HepG2 (cell line): ENCODE measurements around the gene CADM4. TPM values are rescaled to one million over a fixed set of nuclear protein-coding genes. Genes with fewer than 3 reads are reported as not detected.

Experiments
- AHDC1 ChIP-seq: sonication (generic); formaldehyde crosslinking; IDR thresholded peaks from 2 replicates; pipeline ENCODE4 v1.5.1; 2020; ENCODE audit warnings: mild to moderate bottlenecking, missing genetic modification reagents, borderline replicate concordance
- ARNT2 ChIP-seq: sonication (generic); formaldehyde crosslinking; IDR thresholded peaks from 2 replicates; pipeline ENCODE4 v1.8.0; 2022; ENCODE audit warnings: mild to moderate bottlenecking, low read depth, missing genetic modification reagents, moderate library complexity
- KDM1A ChIP-seq: IDR thresholded peaks from 2 replicates; pipeline ENCODE4 v1.6.1; 2016; ENCODE audit warnings: missing compliant biosample characterization
- KDM3A ChIP-seq: IDR thresholded peaks from 2 replicates; pipeline ENCODE4 v1.6.1; 2018; ENCODE audit warnings: low read depth, missing compliant biosample characterization
- MATR3 ChIP-seq: sonication (generic); formaldehyde crosslinking; IDR thresholded peaks from 2 replicates; pipeline ENCODE4 v1.4.0; 2020; ENCODE audit warnings: missing genetic modification reagents
- MED8 ChIP-seq: sonication (generic); formaldehyde crosslinking; IDR thresholded peaks from 2 replicates; pipeline ENCODE4 v1.8.1; 2023; ENCODE audit warnings: mild to moderate bottlenecking, missing genetic modification reagents; ENCODE audit not compliant: insufficient replicate concordance
- NFATC3 ChIP-seq: sonication (generic); formaldehyde crosslinking; IDR thresholded peaks from 2 replicates; pipeline ENCODE4 v1.5.1; 2020; ENCODE audit warnings: mild to moderate bottlenecking, missing genetic modification reagents
- NFKBIZ ChIP-seq: IDR thresholded peaks from 2 replicates; pipeline ENCODE4 v1.6.1; 2018; ENCODE audit warnings: missing genetic modification reagents, missing compliant biosample characterization
- NFYB ChIP-seq: sonication (generic); formaldehyde crosslinking; IDR thresholded peaks from 2 replicates; pipeline ENCODE4 v1.4.0; 2020; ENCODE audit warnings: missing genetic modification reagents
- PATZ1 ChIP-seq: sonication (generic); formaldehyde crosslinking; IDR thresholded peaks from 2 replicates; pipeline ENCODE4 v1.4.0; 2020; ENCODE audit warnings: missing genetic modification reagents
- PHF21A ChIP-seq: sonication (generic); formaldehyde crosslinking; IDR thresholded peaks from 2 replicates; pipeline ENCODE4 v1.5.0; 2020; ENCODE audit warnings: mild to moderate bottlenecking, missing genetic modification reagents
- POLR2AphosphoS5 ChIP-seq: IDR thresholded peaks from 2 replicates; pipeline ENCODE4 v1.6.1; 2012; ENCODE audit warnings: low read depth, low read length
- RAD21 ChIP-seq: fragments of 450-650 bp; formaldehyde crosslinking; IDR thresholded peaks from 2 replicates; pipeline ENCODE4 v1.5.0; 2020; ENCODE audit warnings: mild to moderate bottlenecking
- SCMH1 ChIP-seq: sonication (generic); formaldehyde crosslinking; IDR thresholded peaks from 2 replicates; pipeline ENCODE4 v1.9.0; 2021; ENCODE audit warnings: missing genetic modification reagents, mild to moderate bottlenecking, borderline replicate concordance
- SOX5 ChIP-seq: IDR thresholded peaks from 2 replicates; pipeline ENCODE4 v1.6.1; 2016; ENCODE audit warnings: borderline replicate concordance
- SPEN ChIP-seq: sonication (generic); formaldehyde crosslinking; IDR thresholded peaks from 2 replicates; pipeline ENCODE4 v1.5.1; 2020; ENCODE audit warnings: low read depth, mild to moderate bottlenecking, missing genetic modification reagents
- YEATS2 ChIP-seq: sonication (generic); formaldehyde crosslinking; IDR thresholded peaks from 2 replicates; pipeline ENCODE4 v1.4.0; 2020; ENCODE audit warnings: missing genetic modification reagents, borderline replicate concordance
- ZMAT3 ChIP-seq: sonication (generic); formaldehyde crosslinking; conservative IDR thresholded peaks from 2 replicates; pipeline ENCODE4 v1.7.0; 2021; ENCODE audit warnings: missing genetic modification reagents
- ZNF136 ChIP-seq: sonication (generic); formaldehyde crosslinking; IDR thresholded peaks from 2 replicates; pipeline ENCODE4 v1.8.1; 2022; ENCODE audit warnings: low read depth, mild to moderate bottlenecking, moderate library complexity, missing genetic modification reagents
- ZNF317 ChIP-seq: sonication (generic); formaldehyde crosslinking; IDR thresholded peaks from 2 replicates; pipeline ENCODE4 v1.5.0; 2020; ENCODE audit warnings: mild to moderate bottlenecking, missing genetic modification reagents
- ZNF382 ChIP-seq: sonication (generic); formaldehyde crosslinking; IDR thresholded peaks from 2 replicates; pipeline ENCODE4 v1.5.0; 2020; ENCODE audit warnings: missing genetic modification reagents, mild to moderate bottlenecking, borderline replicate concordance
- ZNF547 ChIP-seq: sonication (generic); formaldehyde crosslinking; IDR thresholded peaks from 2 replicates; pipeline ENCODE4 v1.5.1; 2020; ENCODE audit warnings: mild to moderate bottlenecking, missing genetic modification reagents
- ZNF709 ChIP-seq: sonication (generic); formaldehyde crosslinking; IDR thresholded peaks from 2 replicates; pipeline ENCODE4 v1.5.0; 2020; ENCODE audit warnings: mild to moderate bottlenecking, missing genetic modification reagents
- ZNF766 ChIP-seq: sonication (generic); formaldehyde crosslinking; IDR thresholded peaks from 2 replicates; pipeline ENCODE4 v1.5.0; 2020; ENCODE audit warnings: missing genetic modification reagents, borderline replicate concordance
- ZNF83 ChIP-seq: sonication (generic); formaldehyde crosslinking; IDR thresholded peaks from 2 replicates; pipeline ENCODE4 v1.4.0; 2020; ENCODE audit warnings: missing genetic modification reagents, mild to moderate bottlenecking, borderline replicate concordance
- ZNF839 ChIP-seq: sonication (generic); formaldehyde crosslinking; IDR thresholded peaks from 2 replicates; pipeline ENCODE4 v1.4.0; 2020; ENCODE audit warnings: missing genetic modification reagents, mild to moderate bottlenecking, borderline replicate concordance
- polyA plus RNA-seq, 8 experiments: library from polyadenylated mRNA; depleted of rRNA in 3 of 8; stranded (reverse) in 7 of 8; unstranded in 1 of 8; fragments of >200 nt; fragmentation: Illumina TruSeq in 4 of 8; extraction: Trizol in 4 of 8; gene quantifications; 2 replicates each; pipeline versions ENCODE4 v1.2.1 to v1.2.3, GENCODE V29; 2011 to 2016; ENCODE audit warnings: low read depth in 4 of 8, missing spikeins in 1 of 8, mixed read lengths in 1 of 8; ENCODE audit not compliant: insufficient read depth in 1 of 8
- total RNA-seq, 5 experiments: library from RNA; depleted of rRNA; stranded (reverse); fragments of >200 nt; fragmentation: Illumina TruSeq; extraction: Trizol; gene quantifications; 2 replicates each; pipeline ENCODE4 v1.2.3, GENCODE V29; 2016; ENCODE audit warnings: low read depth in 1 of 5

CADM4 gene
- total and polyA plus RNA-seq, 2 of the 13 experiments (the other 11 are each of a cell fraction or from before 2014, with no cell fraction given): 8.5 to 16.0 TPM

GRCh38 chr19:43618921-43619261 lies 20.8 kb downstream of the CADM4 start (continued):
- TF ChIP-seq PATZ1 (no peak), ZNF382 (CRISPR knock-in tag) (no peak), PHF21A (CRISPR knock-in tag) (no peak; the same call in 1 of the 2 replicates), NFKBIZ (CRISPR knock-in tag) (no peak), ZNF766 (no peak), ARNT2 (no peak), ZNF317 (CRISPR knock-in tag) (no peak; the same call in 1 of the 2 replicates), RAD21 (CRISPR knock-in tag) (no peak), ZNF709 (CRISPR knock-in tag) (no peak), KDM3A (no peak), ZNF839 (CRISPR knock-in tag) (no peak), SOX5 (CRISPR knock-in tag) (no peak), MATR3 (CRISPR knock-in tag) (no peak), NFATC3 (CRISPR knock-in tag) (no peak), SCMH1 (CRISPR knock-in tag) (no peak), ZNF136 (CRISPR knock-in tag) (no peak), NFYB (CRISPR knock-in tag) (peak; percentile 3; the same call in 1 of the 2 replicates), ZNF83 (CRISPR knock-in tag) (no peak), ZNF547 (CRISPR knock-in tag) (no peak), SPEN (no peak), MED8 (CRISPR knock-in tag) (no peak), ZMAT3 (CRISPR knock-in tag) (0 out of 2 replicates have a peak, but pooled peaks have one; percentile 15), YEATS2 (CRISPR knock-in tag) (peak; percentile 80), AHDC1 (CRISPR knock-in tag) (no peak), POLR2AphosphoS5 (peak; percentile 76), KDM1A (no peak)
